GM21526 (cell line): ENCODE data around the gene ARPC5.
"Not testable (repeated sequence)": the region's sequence is repeated elsewhere in the genome, so short reads cannot be mapped to it uniquely, and the experiment has no call there.

Source experiments
- ATAC-seq: cut with Tn5 transposase; IDR thresholded peaks from one replicate; pipeline ENCODE4 v1.9.1; 2021; ENCODE audit warnings: moderate library complexity; ENCODE audit not compliant: unreplicated experiment, low FRiP score

Gene ARPC5

DNA sequence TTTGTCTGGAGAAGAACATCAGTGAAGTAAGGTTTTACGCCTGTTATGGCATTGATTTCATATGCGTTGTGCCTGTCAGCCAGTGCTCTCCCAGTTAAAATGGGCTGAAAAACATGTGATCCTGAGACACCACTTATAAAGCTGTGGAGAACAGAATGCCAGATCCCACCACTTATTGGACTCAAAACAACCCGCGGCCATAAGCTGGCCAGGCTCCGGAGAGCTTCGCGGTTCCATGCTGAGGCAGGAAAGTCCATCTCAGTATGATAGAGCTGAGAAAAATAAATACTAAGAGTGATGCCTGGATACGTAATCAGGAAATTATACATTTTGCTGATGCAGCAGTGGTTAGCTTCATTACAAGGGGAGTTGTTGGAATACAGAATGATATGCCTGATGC is 12.5 kb upstream of the ARPC5 start:
- ATAC-seq = no peak

DNA sequence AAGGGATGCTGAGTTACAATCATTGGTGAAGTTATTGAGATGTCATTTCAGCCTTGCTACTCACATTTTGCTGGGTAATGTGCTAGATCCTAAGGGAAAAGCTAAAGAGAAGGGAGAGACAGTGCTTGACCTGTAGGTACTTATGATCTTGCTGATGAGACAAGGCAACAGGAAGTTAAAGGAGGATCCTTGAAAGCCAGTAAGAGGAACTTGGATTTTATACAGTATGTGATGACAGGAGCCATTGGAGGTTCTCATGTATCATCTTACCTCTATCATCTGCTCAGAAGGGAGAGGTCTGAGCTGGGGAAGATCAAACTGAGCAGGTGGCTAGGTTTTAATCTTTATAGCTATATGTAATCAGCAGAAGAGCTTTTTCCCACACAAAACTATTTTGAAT is 11.2 kb upstream of the ARPC5 start:
- no peak for ATAC-seq

DNA sequence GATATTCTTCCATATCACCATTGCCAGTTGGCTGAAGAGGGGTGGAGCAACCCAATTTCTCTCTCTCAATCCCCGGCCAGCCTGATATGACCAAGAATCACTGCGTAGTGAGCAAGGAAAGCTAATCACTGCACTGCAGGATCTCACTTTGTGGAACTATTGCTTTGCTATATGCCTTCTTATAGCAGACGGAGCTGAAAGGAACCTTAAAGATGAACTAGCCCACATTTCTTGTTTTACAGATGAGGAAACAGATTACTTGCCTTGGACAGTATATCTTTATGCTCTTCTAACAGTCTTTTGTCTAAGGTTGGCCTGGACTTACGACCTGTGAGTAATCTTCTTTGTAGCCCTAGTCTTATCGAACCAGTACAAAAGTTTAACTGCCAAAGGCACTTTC is 9.9 kb upstream of the ARPC5 start:
- ATAC-seq = no peak

DNA sequence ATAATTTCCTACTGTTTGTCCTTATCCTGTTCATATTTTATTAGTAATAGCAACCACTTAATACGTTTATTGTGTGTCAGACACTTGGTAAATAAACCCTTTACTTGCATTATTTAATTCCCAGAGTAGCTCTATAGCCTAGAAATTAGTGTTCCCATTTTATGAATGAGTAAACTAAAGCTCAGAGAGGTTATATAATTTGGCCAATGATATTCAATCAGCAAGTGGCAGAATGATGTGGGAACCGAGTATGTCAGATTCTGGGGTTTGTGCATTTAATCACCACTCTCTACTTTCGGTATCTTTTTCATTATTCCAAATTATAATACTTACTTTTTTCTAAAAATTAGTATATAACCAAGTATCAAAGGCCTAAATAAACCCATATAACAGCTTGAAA is 6.6 kb upstream of the ARPC5 start:
- no peak for ATAC-seq

DNA sequence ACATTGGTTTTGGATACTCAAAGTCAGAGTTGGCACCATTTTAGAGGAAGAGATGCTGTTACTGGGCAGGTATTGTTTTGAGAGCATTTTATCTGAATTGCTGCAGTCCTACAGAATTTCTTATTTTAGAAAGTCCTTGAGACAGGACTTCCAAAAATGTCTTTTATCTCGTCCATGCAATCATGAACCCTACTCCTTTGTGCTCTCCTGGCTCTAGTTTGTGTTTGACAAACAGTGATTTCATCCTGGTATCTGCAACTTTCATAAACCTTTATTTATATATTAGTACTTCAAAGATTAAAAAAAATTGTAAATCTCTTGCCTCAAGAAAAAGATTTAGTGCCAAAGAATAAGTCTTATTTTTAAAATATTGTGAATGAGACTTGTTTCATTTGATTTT is 4.6 kb upstream of the ARPC5 start:
- ATAC-seq = no peak

DNA sequence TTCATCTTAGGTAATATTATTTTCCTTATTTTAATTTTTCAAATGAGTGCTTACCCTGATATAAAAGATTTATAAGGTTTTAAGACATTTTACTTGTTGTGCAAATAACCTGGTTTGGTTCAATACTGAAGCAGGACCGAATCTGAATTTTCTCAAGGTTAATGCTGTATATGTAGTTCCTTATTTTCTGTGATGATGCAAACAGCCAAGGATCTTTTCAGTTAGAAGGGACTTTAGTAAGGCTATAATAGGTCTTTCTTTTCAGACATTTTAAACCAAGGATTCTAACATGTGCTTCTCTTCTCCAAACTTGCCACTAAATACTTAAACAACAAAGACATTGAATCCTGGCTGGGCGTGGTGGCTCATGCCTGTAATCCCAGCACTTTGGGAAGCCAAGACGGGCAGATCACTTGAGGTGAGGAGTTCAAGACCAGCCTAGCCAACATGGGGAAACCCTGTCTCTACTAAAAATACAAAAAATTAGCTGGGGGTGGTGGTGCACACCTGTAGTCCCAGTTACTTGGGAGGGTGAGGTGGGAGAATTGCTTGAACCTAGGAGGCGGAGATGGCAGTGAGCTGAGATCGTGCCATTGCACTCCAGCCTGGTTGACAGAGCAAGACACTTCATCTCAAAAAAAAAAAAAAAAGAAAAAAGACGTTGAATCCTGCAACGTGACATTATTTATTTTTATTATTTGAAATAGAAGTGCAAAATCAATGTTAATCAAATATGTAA is 3.2 kb upstream of the ARPC5 start:
- no peak for ATAC-seq

GRCh38 chr1:183636783-183637182 is 1.2 kb upstream of the ARPC5 start:
- no peak for ATAC-seq

DNA sequence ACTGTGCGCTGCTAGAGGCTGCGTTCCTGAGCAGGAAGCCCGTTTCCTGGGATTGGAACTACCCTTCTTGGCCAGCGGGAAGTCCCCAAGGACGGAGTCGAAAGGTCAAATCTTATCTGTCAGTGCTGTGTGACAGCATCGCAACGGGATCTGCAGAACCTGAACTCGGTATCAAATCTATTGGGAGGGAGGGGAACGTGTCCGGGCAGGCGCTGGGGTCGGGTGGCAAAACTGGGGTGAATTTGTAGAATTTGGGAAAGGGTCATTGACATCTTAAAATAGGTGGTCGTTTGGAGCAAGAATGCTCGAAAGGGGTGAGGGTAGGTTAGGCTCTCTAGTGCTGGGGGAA is 725 bp upstream of the ARPC5 start:
- ATAC-seq = no peak

GRCh38 chr1:183635099-183635605 is 431 bp downstream of the ARPC5 start:
- no peak for ATAC-seq

DNA sequence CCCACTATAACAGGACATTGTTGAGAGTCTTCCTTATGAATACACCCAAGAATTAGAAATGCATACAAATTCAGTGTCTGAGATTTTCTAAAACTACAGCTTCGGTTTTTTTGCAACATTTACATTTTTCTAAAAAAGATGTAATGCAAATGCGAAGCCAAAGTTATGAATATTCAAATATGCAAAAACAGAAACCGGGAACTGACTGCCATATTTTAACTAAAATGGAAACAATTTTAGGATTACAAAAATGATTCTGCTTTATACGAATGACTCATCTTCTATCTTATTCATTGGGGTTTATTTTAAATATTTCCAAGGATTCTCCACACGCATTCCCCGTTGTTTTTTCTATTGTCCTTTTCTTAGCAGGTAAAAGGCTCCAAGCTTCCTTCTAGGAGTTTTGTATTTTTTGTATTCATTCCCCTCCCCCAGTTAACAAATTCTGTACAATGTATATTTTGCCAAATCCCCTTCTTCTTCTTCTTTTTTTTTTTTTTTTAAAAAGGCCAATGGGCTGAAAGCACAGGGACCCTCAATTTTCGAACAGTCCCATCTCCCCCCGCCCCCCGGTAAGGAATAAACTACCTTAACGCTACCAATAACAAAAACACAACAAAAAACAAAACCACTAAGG is 1.0 kb downstream of the ARPC5 start:
- no peak for ATAC-seq

GRCh38 chr1:183633676-183634343 is 1.8 kb downstream of the ARPC5 start:
- ATAC-seq = peak; percentile 42

- ATAC-seq = no peak
These were observed 2.6 kb downstream of the ARPC5 start for GRCh38 chr1:183632964-183633363.

DNA sequence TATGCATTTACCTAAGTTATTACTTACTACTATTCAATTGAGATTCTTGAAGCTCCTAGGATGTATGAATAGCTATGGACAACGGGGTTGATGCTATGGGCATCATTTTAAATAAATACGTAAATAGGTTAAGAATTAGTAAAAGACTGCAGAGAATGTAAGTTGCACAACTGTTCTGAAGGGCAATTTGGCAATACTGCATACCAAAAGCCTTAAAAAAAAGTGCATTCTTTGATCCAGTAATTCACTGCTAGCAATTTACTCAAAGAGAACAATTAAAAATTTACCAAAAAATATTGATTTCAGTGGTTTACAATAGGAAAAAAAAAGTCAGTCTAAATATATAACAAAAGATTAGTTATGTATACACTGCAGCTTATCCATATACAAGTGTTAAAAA is 3.5 kb downstream of the ARPC5 start:
- ATAC-seq = no peak

DNA sequence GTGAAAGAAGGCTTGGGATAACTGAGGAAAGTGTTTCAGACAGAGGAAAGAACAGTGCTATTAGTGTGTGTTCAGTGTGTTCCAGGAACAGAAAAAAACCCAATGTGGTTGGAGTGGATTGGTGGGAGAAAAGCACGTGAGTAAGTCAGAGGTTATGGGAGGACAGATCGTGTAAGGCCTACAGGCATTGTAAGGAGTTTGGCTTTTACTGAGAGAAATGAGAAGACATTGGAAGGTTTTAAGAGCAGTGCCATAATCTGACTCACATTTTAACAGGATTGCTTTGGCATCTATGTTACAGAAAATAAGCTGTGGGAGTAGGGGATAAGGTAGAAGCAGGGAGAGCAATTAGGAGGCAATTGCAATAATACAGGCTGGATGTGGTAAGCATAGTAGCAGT is 4.8 kb downstream of the ARPC5 start:
- ATAC-seq = no peak

DNA sequence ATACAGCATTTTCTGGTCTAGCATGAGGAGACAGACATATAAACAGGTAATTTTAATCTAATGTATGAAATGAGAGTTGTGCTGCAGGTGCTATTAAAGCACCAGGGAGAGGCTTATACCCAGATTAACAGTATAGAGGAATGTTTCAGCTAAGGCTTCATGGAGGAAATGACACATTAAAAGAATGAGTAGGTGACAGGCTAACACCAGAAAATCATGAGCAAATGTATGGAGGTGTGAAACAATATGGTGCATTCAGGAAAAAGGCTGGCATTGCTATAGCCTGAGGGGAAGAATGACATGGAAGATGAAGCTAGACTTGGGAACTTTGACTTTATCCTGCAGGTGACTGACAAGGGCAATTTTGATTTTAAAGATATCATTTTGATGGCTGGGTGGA is 7.0 kb downstream of the ARPC5 start:
- ATAC-seq = no peak

GRCh38 chr1:183626236-183626635 is 9.3 kb downstream of the ARPC5 start:
- ATAC-seq = not testable (repeated sequence)

DNA sequence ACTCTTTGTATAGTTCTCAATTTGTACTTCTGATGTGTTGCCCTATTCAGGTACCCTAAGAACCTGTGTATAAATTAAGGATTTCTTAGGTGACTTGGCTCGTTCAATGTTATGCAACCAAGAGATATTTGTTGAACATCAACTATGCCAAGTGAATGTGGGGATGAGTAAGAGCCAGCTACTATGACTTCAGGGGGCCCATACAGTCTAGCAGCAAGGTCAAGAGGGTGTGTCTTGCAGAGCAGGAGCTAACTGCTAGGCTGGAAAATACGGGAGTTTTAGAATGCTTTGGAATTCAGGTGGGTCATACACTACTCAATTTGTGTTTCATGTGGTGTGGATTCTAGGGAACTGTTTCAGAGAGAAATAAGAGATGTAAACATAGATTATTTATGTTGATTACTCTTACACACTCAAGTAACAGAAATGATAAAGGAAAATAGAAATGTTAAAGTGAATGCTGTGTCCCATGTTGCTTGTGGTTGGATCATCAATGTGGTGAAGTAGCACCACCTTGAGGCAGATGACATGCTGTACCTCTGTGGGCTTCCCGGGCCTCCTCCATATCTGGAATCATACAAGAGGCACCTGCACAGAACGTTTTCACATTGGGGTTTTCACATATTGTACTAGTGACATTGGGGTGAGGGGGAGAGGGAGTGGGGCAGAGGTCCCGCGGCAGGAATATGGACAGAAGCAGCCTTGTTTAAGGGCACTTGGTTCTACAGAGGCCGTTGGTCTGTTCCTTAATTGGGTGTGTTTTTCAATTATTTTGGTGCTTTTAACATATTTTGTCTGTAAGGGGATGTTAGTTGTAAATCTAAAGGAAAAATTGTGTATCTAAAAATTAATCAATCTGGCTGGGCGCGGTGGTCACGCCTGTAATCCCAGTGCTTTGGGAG is 12.4 kb downstream of the ARPC5 start:
- peak; percentile 63 for ATAC-seq

DNA sequence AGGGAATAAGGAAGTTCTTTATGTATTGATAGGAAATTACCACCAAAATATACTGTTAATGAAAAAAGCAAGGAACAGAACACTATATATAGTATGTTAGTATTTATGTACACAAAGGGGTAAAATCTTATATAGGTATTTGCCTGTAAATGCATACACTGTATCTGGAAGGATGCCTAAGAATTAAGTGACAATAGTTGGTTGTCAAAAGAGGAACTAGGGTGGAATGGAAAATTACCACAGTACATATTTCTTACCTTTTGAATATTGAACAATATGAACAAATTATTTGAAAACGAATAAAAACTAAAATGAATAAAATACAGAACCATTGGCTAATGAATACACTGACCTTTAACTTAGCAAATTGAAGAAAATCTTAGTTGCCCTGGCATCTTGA is 13.6 kb downstream of the ARPC5 start:
- no peak for ATAC-seq

- no peak for ATAC-seq
These were observed 15.3 kb downstream of the ARPC5 start for GRCh38 chr1:183620311-183620710.

GRCh38 chr1:183619781-183620180 is 15.8 kb downstream of the ARPC5 start:
- ATAC-seq = no peak

DNA sequence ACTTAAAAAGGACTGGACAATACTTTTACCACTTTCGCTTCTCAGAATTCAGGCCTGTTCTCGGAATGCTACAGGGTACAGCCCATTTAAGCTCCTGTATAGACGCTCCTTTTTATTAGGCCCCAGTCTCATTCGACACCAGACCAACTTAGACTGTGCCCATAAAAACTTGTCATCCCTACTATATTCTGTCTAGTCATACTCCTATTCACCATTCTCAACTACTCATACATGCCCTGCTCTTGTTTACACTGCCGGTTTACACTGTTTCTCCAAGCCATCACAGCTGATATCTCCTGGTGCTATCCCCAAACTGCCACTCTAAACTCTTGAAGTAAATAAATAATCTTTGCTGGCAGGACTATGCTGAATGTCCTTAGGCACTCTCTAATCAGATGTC is 17.4 kb downstream of the ARPC5 start:
- not testable (repeated sequence) for ATAC-seq
